ENCODE measurements around the gene TDRD15.
"Not testable (repeated sequence)": the region's sequence is repeated elsewhere in the genome, so short reads cannot be mapped to it uniquely, and the experiment has no call there.

Gene TDRD15

DNA sequence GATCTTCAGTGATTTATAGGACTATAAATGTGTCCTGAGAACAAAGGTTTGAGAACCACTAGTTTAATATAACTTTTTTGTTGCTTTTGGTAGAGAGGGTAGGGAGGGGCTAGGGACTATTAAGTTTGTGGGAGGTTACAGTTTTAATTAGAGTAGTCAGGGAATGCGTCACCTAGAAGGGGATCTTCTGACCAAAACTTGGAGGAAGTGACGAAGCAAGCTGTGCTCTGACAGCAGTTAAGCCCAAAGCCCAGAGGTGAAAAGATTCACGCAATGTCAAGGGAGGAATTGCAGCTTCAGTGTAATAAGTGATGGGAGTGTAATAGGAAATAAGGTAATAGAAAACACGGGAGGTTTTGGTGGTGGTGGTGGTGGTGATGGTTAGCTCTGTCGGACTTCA is 8.1 kb downstream of the TDRD15 start:
- DNase-seq = no peak

GRCh38 chr2:21135585-21135984 is 11.8 kb downstream of the TDRD15 start:
- in situ Hi-C loops (cut with MboI; ENCODE audit: low pct_unique_long_range_greater_than_20kb, low sequenced_read_pairs) = no loop called here
- DNase-seq = no peak

More for the DNA sequence above, 8.1 kb downstream of the TDRD15 start:
- in situ Hi-C loops (cut with MboI; ENCODE audit: low pct_unique_long_range_greater_than_20kb, low sequenced_read_pairs) = no loop called here

DNA sequence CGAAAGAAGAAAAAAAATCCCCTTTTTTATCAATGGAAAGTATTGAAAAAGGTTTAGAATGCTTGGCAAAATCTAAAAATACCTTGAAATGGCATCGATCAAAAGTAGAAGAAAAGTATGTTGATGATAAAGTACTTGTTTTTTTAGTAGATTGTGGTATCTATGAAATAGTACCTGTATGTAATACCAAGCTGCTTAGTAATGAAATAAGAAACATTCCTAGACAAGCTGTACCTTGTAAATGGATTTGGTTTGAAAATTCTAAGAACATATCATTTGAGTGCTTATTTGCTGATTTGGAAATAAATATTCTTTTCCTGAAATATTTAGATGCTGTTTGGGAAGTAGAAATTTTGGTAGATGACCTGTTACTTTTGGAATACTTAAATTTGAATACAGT is 18.4 kb downstream of the TDRD15 start:
- in situ Hi-C loops (cut with MboI; ENCODE audit: low pct_unique_long_range_greater_than_20kb, low sequenced_read_pairs) = no loop called here
- no peak for DNase-seq

- in situ Hi-C loops (cut with MboI; ENCODE audit: low pct_unique_long_range_greater_than_20kb, low sequenced_read_pairs) = no loop called here
- DNase-seq = no peak
These were observed 22.9 kb downstream of the TDRD15 start for GRCh38 chr2:21146638-21147037.

- DNase-seq = no peak
- in situ Hi-C loops (cut with MboI; ENCODE audit: low pct_unique_long_range_greater_than_20kb, low sequenced_read_pairs) = no loop called here
These were observed 24.9 kb downstream of the TDRD15 start for GRCh38 chr2:21148718-21149117.

DNA sequence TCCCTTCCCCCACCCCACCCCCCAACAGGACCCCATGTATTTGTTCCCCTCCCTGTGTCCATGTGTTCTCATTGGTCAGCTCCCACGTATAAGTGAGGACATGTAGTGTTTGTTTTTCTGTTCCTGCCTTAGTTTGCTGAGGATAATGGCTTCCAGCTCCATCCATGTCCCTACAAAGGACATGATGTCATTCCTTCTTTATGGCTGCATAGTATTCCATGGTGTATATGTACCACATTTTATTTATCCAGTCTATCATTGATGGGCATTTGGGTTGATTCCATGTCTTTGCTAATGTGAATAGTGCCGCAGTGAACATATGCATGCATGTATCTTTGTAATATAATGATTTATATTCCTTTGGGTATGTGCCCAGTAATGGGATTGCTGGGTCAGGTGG is 27.5 kb downstream of the TDRD15 start:
- in situ Hi-C loops (cut with MboI; ENCODE audit: low pct_unique_long_range_greater_than_20kb, low sequenced_read_pairs); DNase-seq: not testable (repeated sequence)

- in situ Hi-C loops (cut with MboI; ENCODE audit: low pct_unique_long_range_greater_than_20kb, low sequenced_read_pairs) = no loop called here
- DNase-seq = no peak
These were observed 31.8 kb downstream of the TDRD15 start for GRCh38 chr2:21155365-21156136.

DNA sequence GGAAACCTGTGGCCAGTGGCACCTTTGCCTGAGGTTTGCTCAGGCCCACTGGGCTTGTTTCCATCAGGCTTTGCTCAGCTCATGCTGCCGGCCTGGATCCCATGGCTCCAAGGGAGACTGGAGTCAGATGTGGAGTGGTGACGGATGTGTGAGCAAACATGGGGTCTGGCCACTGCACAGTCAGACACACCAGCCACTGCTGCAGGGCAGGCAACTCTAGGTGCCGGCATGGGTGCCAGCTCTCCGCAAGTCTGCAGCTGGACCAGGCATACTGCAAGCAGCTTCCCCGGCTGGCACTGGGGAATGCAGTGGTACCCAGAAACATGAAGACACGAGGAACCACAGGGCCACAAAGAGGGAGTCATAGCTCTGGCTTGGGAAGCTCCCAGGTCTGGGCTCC is 37.4 kb downstream of the TDRD15 start:
- in situ Hi-C loops (cut with MboI; ENCODE audit: low pct_unique_long_range_greater_than_20kb, low sequenced_read_pairs) = no loop called here
- no peak for DNase-seq

DNA sequence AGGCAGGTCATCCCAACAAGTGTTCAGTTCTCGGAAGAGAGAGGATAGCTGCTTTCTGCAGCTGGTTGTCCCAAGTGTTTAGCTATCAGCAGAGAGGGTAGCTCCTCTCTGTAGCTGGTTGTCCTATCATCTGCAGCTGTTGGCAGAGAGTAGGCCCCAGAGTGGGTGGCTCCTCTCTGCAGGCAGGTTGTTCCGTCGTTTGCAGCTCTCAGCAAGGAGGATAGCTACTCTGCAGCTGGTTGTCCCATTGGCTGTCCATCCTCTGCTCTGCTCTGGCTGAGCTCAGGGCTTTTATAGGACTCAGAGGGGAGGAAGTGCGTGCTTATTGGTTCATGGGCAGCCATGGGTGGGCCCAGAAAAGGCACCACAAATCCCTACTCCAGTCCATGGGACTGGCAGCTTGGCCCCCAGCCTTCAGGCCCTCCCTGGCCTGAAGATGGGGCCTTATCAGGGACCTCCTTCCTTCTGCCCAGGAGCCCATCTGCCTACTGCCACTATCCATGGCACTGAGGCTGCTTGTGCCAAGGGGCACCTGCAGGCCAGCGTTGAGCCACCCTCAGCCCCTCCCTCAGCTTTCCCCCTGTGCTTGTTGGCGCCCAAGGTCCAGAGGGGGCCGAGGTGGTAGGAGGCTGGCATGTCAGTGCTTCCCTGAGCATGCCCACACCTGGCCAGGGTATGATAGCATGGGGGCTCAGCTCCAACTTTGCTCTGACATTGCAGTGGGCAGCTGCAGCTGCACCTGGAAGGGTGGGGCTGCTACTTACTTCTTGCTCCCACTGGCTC is 38.3 kb downstream of the TDRD15 start:
- DNase-seq = no peak
- in situ Hi-C loops (cut with MboI; ENCODE audit: low pct_unique_long_range_greater_than_20kb, low sequenced_read_pairs) = no loop called here

GRCh38 chr2:21162615-21162878 is 38.8 kb downstream of the TDRD15 start:
- in situ Hi-C loops (cut with MboI; ENCODE audit: low pct_unique_long_range_greater_than_20kb, low sequenced_read_pairs) = no loop called here
- DNase-seq = no peak

DNA sequence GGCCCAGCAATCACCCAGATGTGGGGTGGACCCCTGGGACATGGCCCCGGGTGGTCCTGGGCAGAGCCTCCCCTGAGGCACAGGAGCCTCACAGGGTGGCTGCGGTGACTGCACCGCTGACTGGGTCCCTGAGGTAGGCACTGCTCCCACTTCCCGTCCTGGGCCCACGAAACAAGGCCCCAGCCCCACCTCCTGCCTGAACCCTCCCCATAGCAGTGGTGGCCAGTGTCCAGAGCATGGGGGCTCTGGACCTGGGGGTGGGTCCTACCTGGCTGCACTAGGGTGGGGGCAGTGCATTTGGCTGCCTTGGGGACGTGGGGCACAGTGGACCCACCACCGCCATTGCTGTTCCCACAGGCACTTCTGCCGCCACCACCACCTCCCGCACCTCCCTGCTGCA is 39.4 kb downstream of the TDRD15 start:
- no peak for DNase-seq
- in situ Hi-C loops (cut with MboI; ENCODE audit: low pct_unique_long_range_greater_than_20kb, low sequenced_read_pairs) = no loop called here

DNA sequence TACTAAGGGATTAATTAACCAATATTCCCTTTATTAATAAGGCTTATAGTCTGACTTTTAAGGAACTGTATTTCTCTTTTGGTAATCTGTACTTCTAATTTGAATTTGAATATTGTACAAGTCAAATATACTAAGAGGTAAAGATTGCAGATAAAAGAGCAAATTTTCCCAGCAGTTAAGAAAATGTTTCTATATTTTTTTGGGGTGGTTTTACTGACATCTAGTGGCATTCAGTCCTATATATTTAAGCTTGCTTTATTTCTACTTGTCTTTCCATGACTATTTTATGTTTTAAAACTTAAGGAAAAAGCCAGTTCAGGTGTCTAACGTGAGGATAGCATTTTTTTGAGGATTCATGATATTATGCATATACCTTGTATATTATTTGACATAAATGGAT is 41.6 kb downstream of the TDRD15 start:
- in situ Hi-C loops (cut with MboI; ENCODE audit: low pct_unique_long_range_greater_than_20kb, low sequenced_read_pairs) = no loop called here
- no peak for DNase-seq

GRCh38 chr2:21175895-21176646 is 52.3 kb downstream of the TDRD15 start:
- no peak for DNase-seq
- in situ Hi-C loops (cut with MboI; ENCODE audit: low pct_unique_long_range_greater_than_20kb, low sequenced_read_pairs) = no loop called here

DNA sequence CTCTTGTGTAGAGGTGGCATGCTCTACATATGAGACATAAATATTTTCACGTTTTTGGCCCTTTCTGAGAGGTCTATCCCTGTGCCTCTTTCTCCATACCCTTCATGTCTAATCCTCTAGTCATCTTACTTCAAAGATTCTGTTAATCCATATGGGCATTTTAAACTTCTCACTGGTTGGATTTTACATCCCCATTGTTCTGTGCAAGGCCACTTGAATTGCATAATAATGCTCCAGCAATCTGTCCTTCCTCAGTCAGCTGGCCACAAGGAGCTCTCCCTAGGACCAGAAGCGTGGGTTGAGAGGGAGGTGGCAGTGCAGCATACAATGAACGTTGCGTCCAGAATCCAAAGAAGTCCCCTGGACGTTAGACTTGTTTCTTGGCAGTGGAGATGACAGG is 58.2 kb downstream of the TDRD15 start:
- DNase-seq = no peak
- in situ Hi-C loops (cut with MboI; ENCODE audit: low pct_unique_long_range_greater_than_20kb, low sequenced_read_pairs) = no loop called here

DNA sequence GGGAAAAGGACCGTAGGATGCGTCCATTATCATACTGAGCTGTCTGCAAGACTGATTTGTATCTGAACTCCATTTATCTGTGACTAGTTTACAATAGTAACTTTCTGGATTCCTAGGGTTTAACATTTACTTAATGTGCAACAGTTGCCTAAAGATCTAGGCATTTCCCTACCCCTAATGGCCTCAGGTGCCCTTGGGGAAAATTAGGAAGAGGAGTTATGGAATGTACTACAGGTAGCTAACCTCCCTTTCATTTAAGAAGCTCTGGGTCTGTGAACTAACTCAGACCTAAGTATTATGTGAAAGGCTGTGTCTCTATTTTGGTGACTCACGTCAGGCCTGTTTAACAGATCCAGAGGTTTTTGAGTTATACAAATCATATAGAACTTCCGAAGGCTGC is 59.5 kb downstream of the TDRD15 start:
- no peak for DNase-seq
- in situ Hi-C loops (cut with MboI; ENCODE audit: low pct_unique_long_range_greater_than_20kb, low sequenced_read_pairs) = no loop called here

- DNase-seq = no peak
- in situ Hi-C loops (cut with MboI; ENCODE audit: low pct_unique_long_range_greater_than_20kb, low sequenced_read_pairs) = no loop called here
These were observed 60.0 kb downstream of the TDRD15 start for GRCh38 chr2:21183726-21184125.

DNA sequence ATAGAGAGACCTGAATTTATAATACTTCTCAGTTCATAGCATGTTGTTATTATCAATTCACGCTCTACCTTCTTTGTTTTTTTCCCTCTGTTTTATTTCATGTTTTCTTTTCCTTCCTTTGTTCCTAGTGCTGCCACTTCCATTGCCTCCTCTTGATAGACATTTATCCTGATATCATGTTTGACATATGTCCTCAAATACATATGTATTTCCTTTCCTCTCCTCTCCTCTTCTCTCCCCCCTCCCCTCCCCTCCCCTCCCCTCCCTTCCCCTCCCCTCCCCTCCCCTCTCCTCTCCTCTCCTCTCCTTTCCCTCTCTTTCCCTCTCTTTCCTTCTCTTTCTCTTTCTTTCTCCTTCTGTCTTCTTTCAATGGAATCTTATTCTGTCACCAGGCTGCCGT is 67.8 kb downstream of the TDRD15 start:
- in situ Hi-C loops (cut with MboI; ENCODE audit: low pct_unique_long_range_greater_than_20kb, low sequenced_read_pairs) = no loop called here
- DNase-seq = no peak
